Smooth muscle cell (in vitro differentiated cells): ENCODE results near the gene PCSK5. TPM values are rescaled to one million over a fixed set of nuclear protein-coding genes. Genes with fewer than 3 reads are reported as not detected.

Source experiments
- DNase-seq: peaks from one replicate; lab custom pipeline; 2025; ENCODE audit not compliant: unreplicated experiment; lab: John Stamatoyannopoulos, UW
- H2AFZ ChIP-seq: fragments of 200-600 bp; sonication (generic); 2 replicates; pipeline ENCODE4 v1.6.0; 2016; ENCODE audit warnings: antibody characterized with exemption, low read depth, mild to moderate bottlenecking
- H3F3A ChIP-seq: fragments of 200-600 bp; sonication (generic); 2 replicates; pipeline ENCODE4 v1.6.0; 2017; ENCODE audit warnings: antibody characterized with exemption, low read depth
- H3K27ac ChIP-seq: fragments of 200-600 bp; sonication (generic); 2 replicates; pipeline ENCODE4 v1.5.1; 2016; ENCODE audit warnings: low read depth, mild to moderate bottlenecking
- H3K27me3 ChIP-seq: fragments of 200-600 bp; sonication (generic); 2 replicates; pipeline ENCODE4 v1.6.1; 2016; ENCODE audit warnings: low read depth, mild to moderate bottlenecking
- H3K36me3 ChIP-seq: fragments of 200-600 bp; sonication (generic); 2 replicates; pipeline ENCODE4 v1.5.1; 2016; ENCODE audit warnings: low read depth
- H3K4me1 ChIP-seq: fragments of 200-600 bp; sonication (generic); 2 replicates; pipeline ENCODE4 v1.5.1; 2016; ENCODE audit warnings: low read depth
- H3K4me2 ChIP-seq: fragments of 200-600 bp; sonication (generic); 2 replicates; pipeline ENCODE4 v1.6.0; 2016; ENCODE audit warnings: mild to moderate bottlenecking
- H3K4me3 ChIP-seq: fragments of 200-600 bp; sonication (generic); 2 replicates; pipeline ENCODE4 v1.5.1; 2016; ENCODE audit warnings: mild to moderate bottlenecking
- H3K79me2 ChIP-seq: fragments of 200-600 bp; sonication (generic); 2 replicates; pipeline ENCODE4 v1.6.0; 2016; ENCODE audit warnings: low read depth, mild to moderate bottlenecking
- H3K9ac ChIP-seq: fragments of 200-600 bp; sonication (generic); 2 replicates; pipeline ENCODE4 v1.6.0; 2016; ENCODE audit warnings: low read depth
- H3K9me3 ChIP-seq: fragments of 200-600 bp; sonication (generic); replicated peaks from 2 replicates; pipeline ENCODE4 v1.5.1; 2016; ENCODE audit warnings: low read depth
- H4K20me1 ChIP-seq: fragments of 200-600 bp; sonication (generic); 2 replicates; pipeline ENCODE4 v1.6.0; 2016; ENCODE audit warnings: low read depth
- WGBS: methylation state at CpG from one replicate; pipeline ENCODE4 v1.1.7; 2016; ENCODE audit warnings: low lambda C conversion rate; 5-methylcytosine and 5-hydroxymethylcytosine counted together
- polyA plus RNA-seq: library from polyadenylated mRNA; unstranded; fragments of >200 nt; fragmentation: Nextera tagmentation; extraction: Ambion mirVana; gene quantifications from 2 replicates; pipeline ENCODE4 v1.2.1, GENCODE V29; 2016
- total RNA-seq: library from RNA; depleted of rRNA; stranded (reverse); fragments of >200 nt; gene quantifications from 2 replicates; pipeline ENCODE4 v1.2.3, GENCODE V29; 2014
- TF ChIP-seq, protein P1 (sequence below): fragments of 200-600 bp; sonication (generic); IDR thresholded peaks from 2 replicates; pipeline ENCODE4 v1.5.1; 2017; ENCODE audit warnings: borderline replicate concordance, mild to moderate bottlenecking, antibody characterized with exemption; ENCODE audit not compliant: insufficient read depth, poor library complexity, severe bottlenecking

Gene PCSK5
- total and polyA plus RNA-seq, 2 experiments from 2014 or later = 2.3 to 2.8 TPM

DNA sequence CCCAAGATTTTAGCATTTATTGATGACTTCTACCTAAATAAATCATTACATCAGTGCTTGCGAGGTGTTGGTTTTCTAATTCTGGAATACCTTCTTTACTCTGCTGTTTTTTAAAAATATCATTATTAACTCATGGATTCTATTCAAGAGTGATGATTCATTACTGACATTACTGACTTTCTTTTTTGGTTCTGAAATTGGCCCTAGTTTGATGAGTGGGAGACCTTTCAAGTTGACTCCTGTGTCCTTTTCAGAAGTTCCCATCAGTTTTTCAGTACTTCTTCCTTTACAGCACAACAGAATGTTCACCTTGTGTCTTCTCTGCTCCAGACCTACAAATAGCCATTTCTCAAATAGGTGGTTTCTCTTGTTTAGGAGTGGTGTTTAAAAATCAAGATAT lies 114.1 kb downstream of the PCSK5 start:
- WGBS = 97% methylated on average over 1 of the region's 1 CpG
- no peak for DNase-seq
- Histone ChIP-seq H3K4me1 (no peaks in the 10 kb centered on the region), H3K9ac (no peak overlapping the region), H2AFZ (no peak overlapping the region), H4K20me1 (no peaks in the 10 kb centered on the region), H3K36me3 (no peaks in the 10 kb centered on the region), H3K4me3 (no peak overlapping the region), H3F3A (no peaks in the 10 kb centered on the region), H3K79me2 (no peaks in the 10 kb centered on the region), H3K9me3 (no peaks in the 10 kb centered on the region), H3K27me3 (no peaks in the 10 kb centered on the region), H3K27ac (no peak overlapping the region), H3K4me2 (no peak overlapping the region)
- TF ChIP-seq, protein P1, sequence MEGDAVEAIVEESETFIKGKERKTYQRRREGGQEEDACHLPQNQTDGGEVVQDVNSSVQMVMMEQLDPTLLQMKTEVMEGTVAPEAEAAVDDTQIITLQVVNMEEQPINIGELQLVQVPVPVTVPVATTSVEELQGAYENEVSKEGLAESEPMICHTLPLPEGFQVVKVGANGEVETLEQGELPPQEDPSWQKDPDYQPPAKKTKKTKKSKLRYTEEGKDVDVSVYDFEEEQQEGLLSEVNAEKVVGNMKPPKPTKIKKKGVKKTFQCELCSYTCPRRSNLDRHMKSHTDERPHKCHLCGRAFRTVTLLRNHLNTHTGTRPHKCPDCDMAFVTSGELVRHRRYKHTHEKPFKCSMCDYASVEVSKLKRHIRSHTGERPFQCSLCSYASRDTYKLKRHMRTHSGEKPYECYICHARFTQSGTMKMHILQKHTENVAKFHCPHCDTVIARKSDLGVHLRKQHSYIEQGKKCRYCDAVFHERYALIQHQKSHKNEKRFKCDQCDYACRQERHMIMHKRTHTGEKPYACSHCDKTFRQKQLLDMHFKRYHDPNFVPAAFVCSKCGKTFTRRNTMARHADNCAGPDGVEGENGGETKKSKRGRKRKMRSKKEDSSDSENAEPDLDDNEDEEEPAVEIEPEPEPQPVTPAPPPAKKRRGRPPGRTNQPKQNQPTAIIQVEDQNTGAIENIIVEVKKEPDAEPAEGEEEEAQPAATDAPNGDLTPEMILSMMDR = no peak

DNA sequence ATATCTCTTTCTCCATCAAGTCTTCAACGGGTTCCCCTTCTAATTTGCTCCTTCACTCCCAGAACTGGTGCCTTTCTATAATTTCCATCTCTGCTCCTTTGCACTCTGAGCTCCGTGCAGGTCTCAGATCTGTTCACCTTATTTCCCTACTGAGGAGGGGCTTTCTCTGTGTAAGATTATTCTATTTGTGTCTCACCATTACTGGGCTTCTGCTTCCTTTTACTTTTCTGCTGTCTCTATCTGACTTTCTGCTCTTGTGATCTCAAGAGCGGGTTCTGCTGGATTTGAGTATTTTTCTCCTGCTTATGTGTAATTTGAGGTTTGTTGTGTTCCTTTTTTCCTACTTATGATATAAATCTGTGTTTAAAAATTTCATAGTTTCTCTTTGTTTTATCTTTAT lies 117.5 kb downstream of the PCSK5 start:
- no peaks in the 10 kb centered on the region for H3K27me3 ChIP-seq

DNA sequence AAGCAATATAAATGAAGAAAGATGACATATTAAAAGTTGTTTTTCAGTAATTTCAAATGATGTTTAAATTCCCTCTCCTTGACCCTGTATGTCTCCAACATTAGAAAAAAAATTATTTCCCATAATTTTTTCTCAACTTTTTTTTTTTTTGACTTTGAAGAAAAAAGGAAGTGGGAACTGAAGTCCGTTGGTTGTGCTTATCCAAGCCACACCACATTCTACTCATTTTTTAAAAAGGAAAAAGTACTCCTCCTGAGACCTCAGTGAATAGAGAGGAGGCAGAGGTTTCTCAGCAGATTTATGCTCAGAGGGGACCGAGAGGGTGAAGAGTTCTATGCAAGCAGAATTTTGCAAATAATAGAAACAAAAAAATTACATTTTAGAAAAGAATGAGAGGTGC lies 123.3 kb downstream of the PCSK5 start:
- H3K9me3 ChIP-seq = no peaks in the 10 kb centered on the region
- no peaks in the 10 kb centered on the region for H3F3A ChIP-seq
- H4K20me1 ChIP-seq = no peaks in the 10 kb centered on the region
- peaks cover 9% of the 10 kb centered on the region for H3K4me1 ChIP-seq
- H3K9ac ChIP-seq = no peak overlapping the region
- H3K4me3 ChIP-seq = no peak overlapping the region
- no peaks in the 10 kb centered on the region for H3K27me3 ChIP-seq
- H3K4me2 ChIP-seq = no peak overlapping the region
- WGBS = 86% methylated on average over 2 of the region's 2 CpGs
- no peaks in the 10 kb centered on the region for H3K79me2 ChIP-seq
- TF ChIP-seq, protein P1 = no peak
- H3K27ac ChIP-seq = no peak overlapping the region
- H3K36me3 ChIP-seq = no peaks in the 10 kb centered on the region
- no peak overlapping the region for H2AFZ ChIP-seq
- DNase-seq = no peak

More for the DNA sequence above, 117.5 kb downstream of the PCSK5 start:
- WGBS = 75% methylated on average over 3 of the region's 3 CpGs
- no peaks in the 10 kb centered on the region for H3K36me3 ChIP-seq
- no peak overlapping the region for H3K4me3 ChIP-seq
- H3K4me1 ChIP-seq = peaks cover 9% of the 10 kb centered on the region
- no peak for DNase-seq
- no peaks in the 10 kb centered on the region for H3F3A ChIP-seq
- H2AFZ ChIP-seq = no peak overlapping the region
- no peak overlapping the region for H3K27ac ChIP-seq
- TF ChIP-seq, protein P1 = no peak
- no peaks in the 10 kb centered on the region for H3K79me2 ChIP-seq
- H3K9me3 ChIP-seq = no peaks in the 10 kb centered on the region
- H3K9ac ChIP-seq = no peak overlapping the region
- H3K4me2 ChIP-seq = no peak overlapping the region
- H4K20me1 ChIP-seq = no peaks in the 10 kb centered on the region

DNA sequence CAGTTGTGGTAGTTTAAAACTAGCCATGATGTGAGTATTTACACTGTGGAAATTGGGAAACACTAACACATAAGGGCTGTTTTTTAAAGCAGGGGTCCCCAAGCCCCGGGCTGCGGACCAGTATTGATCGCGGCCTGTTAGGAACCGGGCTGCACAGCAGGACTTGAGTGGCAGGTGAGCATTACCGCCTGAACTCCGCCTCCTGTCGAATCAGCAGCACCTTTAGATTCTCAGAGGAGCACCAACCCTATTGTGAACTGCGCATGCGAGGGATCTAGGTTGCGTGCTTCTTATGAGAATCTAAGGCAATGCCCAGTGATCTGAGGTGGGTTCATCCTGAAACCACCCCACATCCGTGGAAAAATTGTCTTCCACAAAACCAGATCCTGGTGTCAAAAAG lies 127.8 kb downstream of the PCSK5 start:
- no peaks in the 10 kb centered on the region for H3F3A ChIP-seq
- no peak overlapping the region for H3K9ac ChIP-seq
- H2AFZ ChIP-seq = no peak overlapping the region
- no peaks in the 10 kb centered on the region for H3K4me1 ChIP-seq
- TF ChIP-seq, protein P1 = no peak
- DNase-seq = no peak
- H3K4me2 ChIP-seq = no peak overlapping the region
- H3K79me2 ChIP-seq = no peaks in the 10 kb centered on the region
- H4K20me1 ChIP-seq = no peaks in the 10 kb centered on the region
- no peaks in the 10 kb centered on the region for H3K36me3 ChIP-seq
- H3K9me3 ChIP-seq = no peaks in the 10 kb centered on the region
- WGBS = 90% methylated on average over 12 of the region's 12 CpGs
- H3K27ac ChIP-seq = no peak overlapping the region
- H3K27me3 ChIP-seq = no peaks in the 10 kb centered on the region
- H3K4me3 ChIP-seq = no peak overlapping the region
